DOHH2 (cell line): ENCODE data around the gene MARCHF6.

Source experiments
- CTCF ChIP-seq: fragments of 200-600 bp; sonication (generic); IDR thresholded peaks from one replicate; pipeline ENCODE4 v1.5.1; 2014; ENCODE audit warnings: antibody characterized with exemption, mild to moderate bottlenecking, low read depth, low read length; ENCODE audit not compliant: poor library complexity, severe bottlenecking
- EZH2phosphoT487 ChIP-seq: fragments of 200-600 bp; sonication (generic); IDR thresholded peaks from 2 replicates; pipeline ENCODE4 v1.6.1; 2017; ENCODE audit warnings: borderline replicate concordance, mild to moderate bottlenecking, antibody characterized with exemption, low read length, moderate library complexity, mixed read lengths

- TF ChIP-seq CTCF = no peak
- TF ChIP-seq EZH2phosphoT487 = no peak
Measured at GRCh38 chr5:10372726-10373709, 19.5 kb downstream of the MARCHF6 start.
